ENCODE measurements around the gene CPXM2.
"Not testable (repeated sequence)": the region's sequence is repeated elsewhere in the genome, so short reads cannot be mapped to it uniquely, and the experiment has no call there.

CPXM2 gene

GRCh38 chr10:123757853-123758252, 133.8 kb downstream of the CPXM2 start:
- DNase-seq (ENCODE audit: low read depth): no peak

GRCh38 chr10:123755061-123755460, 136.5 kb downstream of the CPXM2 start:
- no peak overlapping the region for H3K4me3 ChIP-seq (ENCODE audit: low read depth, low read length)
- no peak for DNase-seq (ENCODE audit: low read depth)

More at GRCh38 chr10:123757853-123758252, 133.8 kb downstream of the CPXM2 start:
- no peak overlapping the region for H3K4me3 ChIP-seq (ENCODE audit: low read depth, low read length)

- H3K4me3 ChIP-seq (ENCODE audit: low read depth, low read length): no peak overlapping the region
- DNase-seq (ENCODE audit: low read depth): no peak
Measured at GRCh38 chr10:123754123-123754522, 137.5 kb downstream of the CPXM2 start.

GRCh38 chr10:123751342-123752134, 140.1 kb downstream of the CPXM2 start:
- no peak for DNase-seq (ENCODE audit: low read depth)
- no peak overlapping the region for H3K4me3 ChIP-seq (ENCODE audit: low read depth, low read length)

- H3K4me3 ChIP-seq (ENCODE audit: low read depth, low read length): no peak overlapping the region
- DNase-seq (ENCODE audit: low read depth): no peak
Measured at GRCh38 chr10:123750901-123751300, 140.7 kb downstream of the CPXM2 start.

GRCh38 chr10:123748711-123749110, 142.9 kb downstream of the CPXM2 start:
- no peak for DNase-seq (ENCODE audit: low read depth)

GRCh38 chr10:123747426-123747825, 144.2 kb downstream of the CPXM2 start:
- H3K4me3 ChIP-seq (ENCODE audit: low read depth, low read length): no peak overlapping the region
- DNase-seq (ENCODE audit: low read depth): no peak

More at GRCh38 chr10:123748711-123749110, 142.9 kb downstream of the CPXM2 start:
- H3K4me3 ChIP-seq (ENCODE audit: low read depth, low read length): no peak overlapping the region

GRCh38 chr10:123746942-123747341, 144.7 kb downstream of the CPXM2 start:
- DNase-seq (ENCODE audit: low read depth): no peak
- no peak overlapping the region for H3K4me3 ChIP-seq (ENCODE audit: low read depth, low read length)

- DNase-seq (ENCODE audit: low read depth): no peak
- no peak overlapping the region for H3K4me3 ChIP-seq (ENCODE audit: low read depth, low read length)
Measured at GRCh38 chr10:123746520-123746919, 145.1 kb downstream of the CPXM2 start.

- DNase-seq (ENCODE audit: low read depth): no peak
- H3K4me3 ChIP-seq (ENCODE audit: low read depth, low read length): no peak overlapping the region
Measured at GRCh38 chr10:123746061-123746460, 145.5 kb downstream of the CPXM2 start.

GRCh38 chr10:123744224-123744536, 147.4 kb downstream of the CPXM2 start:
- no peak overlapping the region for H3K4me3 ChIP-seq (ENCODE audit: low read depth, low read length)
- no peak for DNase-seq (ENCODE audit: low read depth)

- no peak for DNase-seq (ENCODE audit: low read depth)
Measured at GRCh38 chr10:123743441-123744223, 148.0 kb downstream of the CPXM2 start.

GRCh38 chr10:123742751-123743440, 148.7 kb downstream of the CPXM2 start:
- no peak for DNase-seq (ENCODE audit: low read depth)
- H3K4me3 ChIP-seq (ENCODE audit: low read depth, low read length): no peak overlapping the region

More at GRCh38 chr10:123743441-123744223, 148.0 kb downstream of the CPXM2 start:
- no peak overlapping the region for H3K4me3 ChIP-seq (ENCODE audit: low read depth, low read length)

- no peak overlapping the region for H3K4me3 ChIP-seq (ENCODE audit: low read depth, low read length)
Measured at GRCh38 chr10:123741711-123742110, 149.9 kb downstream of the CPXM2 start.

GRCh38 chr10:123741146-123741545, 150.5 kb downstream of the CPXM2 start:
- no peak for DNase-seq (ENCODE audit: low read depth)
- H3K4me3 ChIP-seq (ENCODE audit: low read depth, low read length): no peak overlapping the region

More at GRCh38 chr10:123741711-123742110, 149.9 kb downstream of the CPXM2 start:
- no peak for DNase-seq (ENCODE audit: low read depth)

GRCh38 chr10:123736917-123737316, 154.7 kb downstream of the CPXM2 start:
- not testable (repeated sequence) for H3K4me3 ChIP-seq (ENCODE audit: low read depth, low read length); DNase-seq (ENCODE audit: low read depth)

GRCh38 chr10:123729523-123729922, 162.1 kb downstream of the CPXM2 start:
- DNase-seq (ENCODE audit: low read depth): no peak
- H3K4me3 ChIP-seq (ENCODE audit: low read depth, low read length): no peak overlapping the region

- DNase-seq (ENCODE audit: low read depth): no peak
- H3K4me3 ChIP-seq (ENCODE audit: low read depth, low read length): no peak overlapping the region
Measured at GRCh38 chr10:123726836-123727235, 164.8 kb downstream of the CPXM2 start.

- DNase-seq (ENCODE audit: low read depth): no peak
- no peak overlapping the region for H3K4me3 ChIP-seq (ENCODE audit: low read depth, low read length)
Measured at GRCh38 chr10:123726381-123726780, 165.2 kb downstream of the CPXM2 start.

GRCh38 chr10:123724747-123725146, 166.9 kb downstream of the CPXM2 start:
- no peak for DNase-seq (ENCODE audit: low read depth)
- no peak overlapping the region for H3K4me3 ChIP-seq (ENCODE audit: low read depth, low read length)

All from skeletal muscle cell (primary cell).